ENCODE results near the gene LANCL3. TPM values are rescaled to one million over a fixed set of nuclear protein-coding genes. Genes with fewer than 3 reads are reported as not detected.

The LANCL3 gene
- total and polyA plus RNA-seq, 2 donors (not counting 1 experiment from before 2014, with no cell fraction given), result 0.04 to 0.12 TPM

DNA sequence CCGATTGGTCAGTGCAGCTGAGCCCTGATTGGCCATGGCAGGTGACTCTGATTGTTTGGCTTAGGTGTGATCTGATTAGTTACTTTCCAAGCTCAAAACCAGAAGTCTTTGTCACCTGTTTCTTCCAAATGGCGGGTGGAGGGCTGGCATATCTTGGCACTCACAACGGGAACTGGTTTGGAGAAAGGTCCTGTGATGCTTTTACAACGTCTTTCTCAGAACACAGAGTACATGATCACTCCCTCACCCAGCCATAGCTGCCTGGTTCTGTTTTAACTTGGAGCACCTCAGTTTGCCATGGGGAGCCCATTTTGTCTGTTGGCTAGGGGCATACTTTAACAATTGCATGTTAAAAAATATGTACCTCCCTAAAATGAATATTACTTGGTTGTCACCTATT lies 101.1 kb downstream of the LANCL3 start:
- Histone ChIP-seq H3K27me3 (replicated peaks in 1 of 4; ENCODE audit: control extremely low read depth in 1 of 4, control insufficient read depth in 3 of 4, insufficient read depth in 4 of 4, low read length in 3 of 4) (no peaks in the 10 kb centered on the region), H3K9me3 (ENCODE audit: control extremely low read depth in 1 of 3, control insufficient read depth in 2 of 3, insufficient read depth in 1 of 3, low read length in 2 of 3) (no peaks in the 10 kb centered on the region), H3K4me2 (replicated peaks; ENCODE audit: low read depth, low read length, poor library complexity, severe bottlenecking) (no peak overlapping the region), H3K4me3 (ENCODE audit: control extremely low read depth in 1 of 5, extremely low read depth in 1 of 5, insufficient read depth in 1 of 5, low read depth in 2 of 5, low read length in 4 of 5) (no peak overlapping the region), H3K27ac (ENCODE audit: low read length in 2 of 2) (no peak overlapping the region), H2AFZ (ENCODE audit: insufficient read depth, low read depth, low read length, poor library complexity, severe bottlenecking) (no peak overlapping the region), H3K9ac (ENCODE audit: low read length) (no peak overlapping the region), H3K79me2 (ENCODE audit: control insufficient read depth, insufficient read depth, low read length) (no peaks in the 10 kb centered on the region), H3K36me3 (replicated peaks in 1 of 2; ENCODE audit: control extremely low read depth in 1 of 2, control insufficient read depth in 1 of 2, extremely low read depth in 1 of 2, insufficient read depth in 2 of 2, low read length in 1 of 2) (no peaks in the 10 kb centered on the region), H3K4me1 (ENCODE audit: control insufficient read depth in 2 of 2, insufficient read depth in 2 of 2, low read length in 2 of 2) (no peaks in the 10 kb centered on the region), H4K20me1 (ENCODE audit: control insufficient read depth, insufficient read depth, low read length, poor library complexity, severe bottlenecking) (no peaks in the 10 kb centered on the region)
- no CpG with 5 or more reads among the region's 4 CpGs for WGBS (ENCODE audit: insufficient coverage)
- TF ChIP-seq EZH2 (IDR thresholded peaks at IDR 0.05; ENCODE audit: borderline replicate concordance, insufficient read depth, low read depth, low read length, poor library complexity, severe bottlenecking), result no peak
- TF ChIP-seq, protein P1, sequence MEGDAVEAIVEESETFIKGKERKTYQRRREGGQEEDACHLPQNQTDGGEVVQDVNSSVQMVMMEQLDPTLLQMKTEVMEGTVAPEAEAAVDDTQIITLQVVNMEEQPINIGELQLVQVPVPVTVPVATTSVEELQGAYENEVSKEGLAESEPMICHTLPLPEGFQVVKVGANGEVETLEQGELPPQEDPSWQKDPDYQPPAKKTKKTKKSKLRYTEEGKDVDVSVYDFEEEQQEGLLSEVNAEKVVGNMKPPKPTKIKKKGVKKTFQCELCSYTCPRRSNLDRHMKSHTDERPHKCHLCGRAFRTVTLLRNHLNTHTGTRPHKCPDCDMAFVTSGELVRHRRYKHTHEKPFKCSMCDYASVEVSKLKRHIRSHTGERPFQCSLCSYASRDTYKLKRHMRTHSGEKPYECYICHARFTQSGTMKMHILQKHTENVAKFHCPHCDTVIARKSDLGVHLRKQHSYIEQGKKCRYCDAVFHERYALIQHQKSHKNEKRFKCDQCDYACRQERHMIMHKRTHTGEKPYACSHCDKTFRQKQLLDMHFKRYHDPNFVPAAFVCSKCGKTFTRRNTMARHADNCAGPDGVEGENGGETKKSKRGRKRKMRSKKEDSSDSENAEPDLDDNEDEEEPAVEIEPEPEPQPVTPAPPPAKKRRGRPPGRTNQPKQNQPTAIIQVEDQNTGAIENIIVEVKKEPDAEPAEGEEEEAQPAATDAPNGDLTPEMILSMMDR (IDR thresholded peaks at IDR 0.05), result no peak
- POLR2A ChIA-PET, result no interaction called here
- Mint-ChIP-seq H3K4me3 (no peak overlapping the region), H3K27me3 (no peaks in the 10 kb centered on the region), H3K9me3 (ENCODE audit: insufficient read depth) (no peaks in the 10 kb centered on the region), H3K27ac (no peak overlapping the region), H3K4me1 (no peaks in the 10 kb centered on the region)
- DNase-seq (no peak), ATAC-seq (ENCODE audit: low read depth) (no peak)
- intact Hi-C loops (cut with micrococcal nuclease), result no loop called here
- CTCF ChIA-PET, result no interaction called here

DNA sequence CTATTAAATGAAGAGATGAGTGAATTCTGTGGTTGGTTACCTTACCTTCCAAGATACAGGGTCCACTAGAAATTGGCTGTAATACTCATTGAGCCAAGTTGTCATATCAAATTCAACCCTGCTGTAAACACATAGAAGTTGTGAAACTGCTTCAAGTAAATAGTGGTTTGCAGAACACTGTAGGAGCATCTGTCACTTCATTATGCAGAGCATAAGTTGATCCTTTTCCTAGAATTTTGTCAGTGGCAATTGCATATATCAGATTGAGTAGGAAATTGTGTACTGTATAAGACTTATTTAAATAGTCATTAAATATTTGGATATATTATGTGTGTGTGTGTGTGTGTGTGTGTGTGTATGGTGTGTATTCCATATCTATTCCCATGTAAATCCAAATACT lies 105.3 kb downstream of the LANCL3 start:
- H3K4me3 Mint-ChIP-seq, result no peak overlapping the region
- Histone ChIP-seq H3K4me2 (replicated peaks; ENCODE audit: low read depth, low read length, poor library complexity, severe bottlenecking) (no peak overlapping the region), H3K4me3 (ENCODE audit: control extremely low read depth in 1 of 5, extremely low read depth in 1 of 5, insufficient read depth in 1 of 5, low read depth in 2 of 5, low read length in 4 of 5) (no peak overlapping the region), H3K27me3 (replicated peaks in 1 of 4; ENCODE audit: control extremely low read depth in 1 of 4, control insufficient read depth in 3 of 4, insufficient read depth in 4 of 4, low read length in 3 of 4) (no peaks in the 10 kb centered on the region), H3K4me1 (ENCODE audit: control insufficient read depth in 2 of 2, insufficient read depth in 2 of 2, low read length in 2 of 2) (no peaks in the 10 kb centered on the region), H4K20me1 (ENCODE audit: control insufficient read depth, insufficient read depth, low read length, poor library complexity, severe bottlenecking) (no peaks in the 10 kb centered on the region), H3K36me3 (replicated peaks in 1 of 2; ENCODE audit: control extremely low read depth in 1 of 2, control insufficient read depth in 1 of 2, extremely low read depth in 1 of 2, insufficient read depth in 2 of 2, low read length in 1 of 2) (no peaks in the 10 kb centered on the region), H2AFZ (ENCODE audit: insufficient read depth, low read depth, low read length, poor library complexity, severe bottlenecking) (no peak overlapping the region), H3K9me3 (ENCODE audit: control extremely low read depth in 1 of 3, control insufficient read depth in 2 of 3, insufficient read depth in 1 of 3, low read length in 2 of 3) (no peaks in the 10 kb centered on the region), H3K79me2 (ENCODE audit: control insufficient read depth, insufficient read depth, low read length) (no peaks in the 10 kb centered on the region), H3K27ac (ENCODE audit: low read length in 2 of 2) (no peak overlapping the region), H3K9ac (ENCODE audit: low read length) (no peak overlapping the region)
- H3K9me3 Mint-ChIP-seq (ENCODE audit: insufficient read depth), result no peaks in the 10 kb centered on the region
- ChIA-PET CTCF (no interaction called here), POLR2A (no interaction called here)
- no peak overlapping the region for H3K27ac Mint-ChIP-seq
- ATAC-seq (ENCODE audit: low read depth) (no peak), DNase-seq (no peak)
- H3K27me3 Mint-ChIP-seq, result no peaks in the 10 kb centered on the region
- H3K4me1 Mint-ChIP-seq, result no peaks in the 10 kb centered on the region
- no peak for TF ChIP-seq EZH2 (IDR thresholded peaks at IDR 0.05; ENCODE audit: borderline replicate concordance, insufficient read depth, low read depth, low read length, poor library complexity, severe bottlenecking)
- TF ChIP-seq, protein P1 (IDR thresholded peaks at IDR 0.05), result no peak
- intact Hi-C loops (cut with micrococcal nuclease), result no loop called here

Measured in B cell (primary cell).